ENCODE data around the gene ANKMY2.

GRCh38 chr7:16668049-16668858, 22.7 kb upstream of the ANKMY2 start:
- TF ChIP-seq CTCF (IDR thresholded peaks at IDR 0.05) (peak in 3 of 6 experiments; percentile 20 to 27 (median 25)), POLR2A (IDR thresholded peaks at IDR 0.05) (peak in 1 of 2 donors; percentile 45)
